Testis (tissue), 5 donors: ENCODE measurements around the gene ELANE. TPM values are rescaled to one million over a fixed set of nuclear protein-coding genes. Genes with fewer than 3 reads are reported as not detected.

Experiments
- DNase-seq: peaks from one replicate; pipeline ENCODE4 v3.0.0-alpha.2; 2019
- H3K27ac ChIP-seq, 2 donors: fragments of 200-600 bp; sonication (generic); one replicate each; pipeline ENCODE4 v1.5.1; 2019
- H3K27me3 ChIP-seq: fragments of 200-600 bp; sonication (generic); one replicate; pipeline ENCODE4 v1.5.1; 2019
- H3K36me3 ChIP-seq: fragments of 200-600 bp; sonication (generic); one replicate; pipeline ENCODE4 v1.5.1; 2017; ENCODE audit warnings: low read depth; ENCODE audit errors: missing control alignments
- H3K4me1 ChIP-seq: fragments of 200-600 bp; sonication (generic); one replicate; pipeline ENCODE4 v1.5.1; 2019
- H3K4me3 ChIP-seq, 2 donors: fragments of 200-600 bp; sonication (generic); one replicate each; pipeline ENCODE4 v1.5.1; 2017 to 2019
- H3K9me3 ChIP-seq: fragments of 200-600 bp; sonication (generic); one replicate; pipeline ENCODE4 v1.5.1; 2017
- CTCF ChIP-seq, 3 experiments: fragments of 450-650 bp in 2 of 3; fragments of 200-600 bp in 1 of 3; sonication (generic) in 1 of 3; IDR thresholded peaks; one replicate each; pipeline ENCODE4 v1.5.1; 2016 to 2019; ENCODE audit warnings: antibody characterized with exemption in 3 of 3, mild to moderate bottlenecking in 2 of 3, moderate library complexity in 1 of 3
- POLR2A ChIP-seq: fragments of 450-650 bp; IDR thresholded peaks from one replicate; pipeline ENCODE4 v1.6.1; 2017; ENCODE audit warnings: antibody characterized with exemption, mild to moderate bottlenecking, moderate library complexity
- WGBS, 2 donors: methylation state at CpG; one replicate each; pipeline ENCODE4 v1.1.5; 2018; 5-methylcytosine and 5-hydroxymethylcytosine counted together
- intact Hi-C: fragments of 100-400 bp; cut with DNase I; formaldehyde crosslinking; loops from one replicate; pipeline ENCODE4 v1.15.1; 2023; ENCODE audit warnings: low total_unique reads
- long read RNA-seq, 2 donors: transcript quantifications; one replicate each; lab custom pipeline, GENCODE V29; 2026
- polyA plus RNA-seq: library from polyadenylated mRNA; stranded (reverse); fragments of 350-450 nt; fragmentation: Illumina TruSeq; extraction: RNeasy Lipid Tissue Mini Kit (QIAGEN cat#74804); gene quantifications from one replicate; pipeline ENCODE4 v1.2.3, GENCODE V29; 2014; ENCODE audit warnings: low read depth, low replicate concordance; ENCODE audit not compliant: insufficient read depth
- total RNA-seq, 2 donors: library from RNA; depleted of rRNA; stranded (reverse); fragments of >200 nt; gene quantifications; one replicate each; pipeline ENCODE4 v1.2.3, GENCODE V29; 2016

ELANE gene
- under 1 TPM in 1 of 2 donors, not detected in 1; 0.74 TPM for total RNA-seq
- 0.50 TPM for polyA plus RNA-seq
- long read RNA-seq, donor 1 = 0 reads
- long read RNA-seq, donor 2, partial matches to known transcripts = 0 of 1 reads
- long read RNA-seq, donor 2, other reads (novel, unspliced or antisense) = 0 of 1 reads

- DNase-seq = no peak
- H3K4me3 ChIP-seq = no peak within 1 kb of the TSS
- peak within 1 kb of the TSS; percentile 40 to 79 for H3K27ac ChIP-seq
- TF ChIP-seq CTCF (IDR thresholded peaks at IDR 0.05) = no peak
- TF ChIP-seq POLR2A = no peak
- 65 to 78% methylated on average over 31 to 47 of the region's 55 CpGs for WGBS, 2 donors
- H3K4me1 ChIP-seq = peaks cover 14% of the 10 kb centered on the region
- H3K27me3 ChIP-seq = no peaks in the 10 kb centered on the region
- H3K9me3 ChIP-seq = no peaks in the 10 kb centered on the region
- intact Hi-C loops = loop anchor here (5.0 kb wide), 1 partner anchor 70 kb away; no protein-coding TSS in a partner anchor
- H3K36me3 ChIP-seq = no peaks in the 10 kb centered on the region
These were observed at the start of gene ELANE for GRCh38 chr19:852136-853013. Gene ELANE (plus strand): TSS chr19:852303. CDS start chr19:852329, 26 bp downstream.

- Histone ChIP-seq H3K4me3 (no peak overlapping the region), H3K36me3 (no peaks in the 10 kb centered on the region), H3K9me3 (no peaks in the 10 kb centered on the region), H3K27ac (peak overlapping the region; percentile 24 to 51), H3K4me1 (peaks cover 60% of the 10 kb centered on the region), H3K27me3 (no peaks in the 10 kb centered on the region)
- no peak for DNase-seq
- WGBS, 2 donors = 29 to 45% methylated on average over 25 to 26 of the region's 28 CpGs
- intact Hi-C loops = no loop called here
- TF ChIP-seq POLR2A (no peak), CTCF (IDR thresholded peaks at IDR 0.05) (no peak)
These were observed 49.5 kb upstream of the ELANE start for GRCh38 chr19:802498-803098.

GRCh38 chr19:803099-803561 is 49.0 kb upstream of the ELANE start:
- H3K36me3 ChIP-seq = no peaks in the 10 kb centered on the region
- no peak overlapping the region for H3K4me3 ChIP-seq
- H3K9me3 ChIP-seq = no peaks in the 10 kb centered on the region
- WGBS, 2 donors = 66 to 82% methylated on average over 15 to 17 of the region's 17 CpGs
- H3K4me1 ChIP-seq = peaks cover 60% of the 10 kb centered on the region
- H3K27ac ChIP-seq = peak overlapping the region in 1 of 2 donors; percentile 51
- TF ChIP-seq CTCF (IDR thresholded peaks at IDR 0.05) (no peak), POLR2A (no peak)
- intact Hi-C loops = no loop called here
- H3K27me3 ChIP-seq = no peaks in the 10 kb centered on the region
- no peak for DNase-seq

- peaks cover 55% of the 10 kb centered on the region for H3K4me1 ChIP-seq
- no peak for DNase-seq
- TF ChIP-seq POLR2A (no peak), CTCF (IDR thresholded peaks at IDR 0.05) (no peak)
These were observed 48.3 kb upstream of the ELANE start for GRCh38 chr19:803686-804418.

More at GRCh38 chr19:803686-804418, 48.3 kb upstream of the ELANE start:
- Histone ChIP-seq H3K4me3 (no peak overlapping the region), H3K36me3 (no peaks in the 10 kb centered on the region), H3K9me3 (no peaks in the 10 kb centered on the region), H3K27ac (no peak overlapping the region), H3K27me3 (no peaks in the 10 kb centered on the region)
- whole genome bisulfite sequencing, 2 donors = 74 to 78% methylated on average over 21 to 31 of the region's 31 CpGs
- intact Hi-C loops = no loop called here
